ENCODE measurements around the gene PNPLA7.
"Not testable (repeated sequence)": the region's sequence is repeated elsewhere in the genome, so short reads cannot be mapped to it uniquely, and the experiment has no call there.

The PNPLA7 gene

DNA sequence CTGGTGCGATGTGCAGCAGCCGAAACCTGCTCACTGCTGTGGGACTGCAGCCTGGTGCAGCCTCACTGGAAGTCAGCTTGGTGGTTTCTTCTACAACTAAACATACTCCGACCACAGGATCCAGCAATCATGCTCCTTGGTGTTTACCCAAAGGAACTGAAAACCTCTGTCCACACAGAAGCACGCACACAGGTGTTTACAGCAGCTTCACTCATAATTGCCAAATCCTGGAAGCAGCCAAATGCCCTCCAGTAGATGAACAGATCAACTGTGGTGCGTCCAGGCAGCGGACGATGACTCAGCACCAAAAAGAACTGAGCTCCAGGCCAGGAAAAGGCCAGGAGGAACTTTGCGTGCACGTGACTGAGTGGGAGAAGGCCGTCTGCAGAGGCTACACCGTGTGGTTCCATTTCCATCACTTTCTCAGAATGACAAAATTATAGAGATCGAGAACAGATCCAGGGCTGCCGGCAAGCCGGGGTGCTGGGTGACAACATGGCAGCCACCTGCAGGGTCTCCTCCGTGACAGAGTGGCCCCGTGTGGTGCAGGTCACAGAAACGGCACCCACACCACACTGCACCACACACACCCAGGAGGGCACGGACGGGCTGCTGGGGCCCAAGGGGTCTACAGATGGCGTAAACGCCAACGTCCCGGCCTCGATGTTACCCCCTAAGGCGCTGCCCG is 68.0 kb downstream of the PNPLA7 start:
- DNase-seq (ENCODE audit: low read depth in 2 of 3, low spot score in 2 of 3), result no peak

DNA sequence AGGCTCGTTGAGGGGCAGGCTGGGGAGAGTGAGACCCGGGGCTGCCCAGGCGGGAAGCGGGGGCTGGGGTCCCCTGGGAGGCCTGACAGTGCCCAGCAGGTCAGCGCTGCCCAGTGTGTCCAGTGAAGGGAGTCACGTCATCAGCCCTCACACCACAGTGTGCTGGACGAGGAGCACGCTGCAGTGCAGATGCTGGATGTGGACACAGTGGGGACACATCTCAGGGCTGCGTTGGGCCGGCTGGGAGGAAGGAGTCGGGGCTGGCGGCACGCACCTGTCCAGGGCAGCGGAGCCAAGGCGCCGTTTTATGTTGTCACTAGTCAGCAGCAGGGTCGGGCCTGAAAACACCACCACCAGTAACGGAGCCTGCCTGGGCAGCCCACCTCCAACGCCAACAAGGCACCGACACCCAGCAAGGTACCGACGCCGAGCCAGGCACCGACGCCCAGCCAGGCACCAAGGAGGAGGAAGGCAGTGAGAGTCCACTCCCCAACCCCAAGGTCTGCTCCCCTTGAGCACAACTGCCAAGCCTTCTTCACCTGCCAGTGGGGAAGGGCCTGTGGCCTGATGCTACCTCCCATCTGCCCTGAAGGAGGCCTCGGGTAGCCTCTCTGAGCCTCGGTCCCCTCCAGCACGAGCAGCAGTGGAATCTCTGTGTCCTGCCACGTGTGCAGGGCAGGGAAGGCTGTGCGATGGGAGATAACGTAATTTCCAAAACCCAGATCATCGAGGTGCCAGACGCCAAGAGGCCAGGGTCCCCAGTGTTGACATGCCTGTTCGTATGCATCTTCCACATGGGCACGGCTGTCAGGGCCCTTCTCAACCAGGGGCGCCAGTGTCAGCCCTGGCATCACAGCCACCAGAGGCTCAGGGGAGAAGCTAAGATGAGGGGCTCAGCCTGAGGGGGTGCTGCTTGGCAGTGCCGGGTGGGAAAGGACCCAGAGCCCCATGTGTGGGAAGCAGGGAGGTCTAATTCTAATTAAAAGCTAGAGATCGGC is 69.2 kb downstream of the PNPLA7 start:
- DNase-seq (ENCODE audit: low read depth in 2 of 3, low spot score in 2 of 3), result no peak

DNA sequence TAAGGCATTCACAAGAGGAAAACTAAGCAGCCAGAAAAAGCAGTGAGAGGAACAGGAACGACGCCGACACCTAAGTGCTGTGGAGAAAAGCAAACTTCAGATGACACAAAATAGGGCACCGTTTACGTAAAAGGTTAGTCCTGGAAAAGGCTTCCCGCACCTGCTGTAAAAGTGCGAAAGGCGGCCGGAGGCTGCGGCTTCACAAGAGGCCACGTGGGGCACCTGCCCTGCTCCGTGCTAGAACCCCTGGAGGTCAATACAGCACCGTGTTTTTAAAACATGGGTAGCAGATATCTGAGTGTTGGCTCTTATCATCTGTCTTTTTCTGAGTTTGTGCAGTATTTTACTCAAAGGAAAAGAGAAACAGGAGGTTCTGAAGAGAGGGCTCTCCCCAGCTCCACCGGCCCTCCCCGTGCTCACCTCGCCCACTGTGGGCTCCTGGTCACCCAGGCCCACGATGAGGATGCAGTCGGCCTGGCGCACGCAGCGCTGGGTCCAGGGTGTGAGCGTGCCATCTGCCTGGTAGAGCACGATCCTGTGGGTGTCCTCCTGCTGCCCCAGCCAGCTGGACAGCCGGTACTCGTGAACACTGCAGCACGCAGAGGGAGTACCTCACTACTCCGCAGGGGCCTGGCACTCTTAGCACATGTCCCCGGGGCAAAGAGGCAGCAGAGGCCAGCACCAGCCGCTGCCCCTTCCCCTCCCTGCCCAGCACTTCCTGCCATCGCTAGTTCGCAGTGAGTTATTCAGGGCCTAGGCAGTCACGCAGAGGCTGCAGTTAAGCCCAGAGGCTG is 70.1 kb downstream of the PNPLA7 start:
- DNase-seq (ENCODE audit: low read depth in 2 of 3, low spot score in 2 of 3), result no peak

DNA sequence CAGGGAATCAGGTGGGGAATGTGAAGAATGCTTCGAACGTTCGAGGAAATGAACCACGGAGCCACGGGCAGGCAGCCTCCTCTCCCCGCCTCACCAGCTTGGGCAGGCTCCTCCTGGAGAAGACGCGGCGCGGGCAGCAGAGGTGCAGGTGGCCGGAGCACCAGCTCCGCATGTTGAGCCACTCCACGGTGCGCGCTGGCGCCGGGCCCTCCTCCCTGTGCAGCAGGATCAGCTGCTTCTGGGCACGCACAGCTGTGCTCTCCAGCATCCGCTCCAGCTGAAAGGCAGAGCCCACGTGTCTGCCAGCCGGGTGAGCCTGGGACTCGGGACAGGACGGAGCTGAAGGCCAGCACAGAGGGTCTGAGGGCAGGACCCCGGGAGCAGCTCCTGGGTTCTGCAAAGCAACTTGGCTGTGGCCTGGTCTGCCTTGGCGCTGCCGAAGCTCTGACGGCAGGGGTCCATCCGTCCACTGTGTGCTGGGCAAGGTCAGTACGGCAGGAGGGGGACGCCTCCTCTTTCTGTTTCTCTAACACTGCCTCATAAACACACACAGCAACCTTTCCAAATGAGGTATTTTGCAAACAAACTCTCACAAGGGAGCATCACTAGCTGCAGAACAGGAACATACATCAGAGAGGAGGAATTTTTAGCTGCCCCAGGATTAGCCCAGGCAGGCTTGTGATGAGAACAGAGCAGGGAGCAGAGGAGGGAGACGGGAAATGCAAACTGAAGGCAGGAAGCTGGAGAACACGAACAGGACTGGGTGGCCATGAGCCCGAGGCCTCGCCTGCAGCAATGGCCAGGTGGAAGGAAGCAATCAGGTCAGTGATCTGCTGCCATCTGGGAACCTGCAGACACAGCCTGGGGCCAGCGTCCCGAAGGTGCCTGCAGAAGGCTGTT is 71.0 kb downstream of the PNPLA7 start:
- DNase-seq (ENCODE audit: low read depth in 2 of 3, low spot score in 2 of 3), result no peak

DNA sequence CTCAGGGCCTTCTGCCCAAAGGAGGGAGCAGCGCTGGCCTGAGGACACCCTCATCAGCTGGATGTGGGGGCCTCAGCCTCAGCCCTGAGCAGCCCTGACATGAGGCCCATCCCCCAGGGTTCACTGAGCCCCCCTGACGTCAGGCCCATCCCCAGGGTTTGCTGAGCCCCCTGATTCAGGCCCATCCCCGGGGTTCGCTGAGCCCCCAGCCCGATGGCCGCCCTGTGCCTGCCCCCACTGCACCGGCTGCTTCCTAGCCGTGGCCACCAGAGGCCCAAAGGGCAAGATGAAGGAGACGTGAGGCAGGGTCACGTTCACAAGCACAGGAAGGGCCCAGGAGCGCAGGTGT is 71.6 kb downstream of the PNPLA7 start:
- no peak for DNase-seq (ENCODE audit: low read depth in 2 of 3, low spot score in 2 of 3)

DNA sequence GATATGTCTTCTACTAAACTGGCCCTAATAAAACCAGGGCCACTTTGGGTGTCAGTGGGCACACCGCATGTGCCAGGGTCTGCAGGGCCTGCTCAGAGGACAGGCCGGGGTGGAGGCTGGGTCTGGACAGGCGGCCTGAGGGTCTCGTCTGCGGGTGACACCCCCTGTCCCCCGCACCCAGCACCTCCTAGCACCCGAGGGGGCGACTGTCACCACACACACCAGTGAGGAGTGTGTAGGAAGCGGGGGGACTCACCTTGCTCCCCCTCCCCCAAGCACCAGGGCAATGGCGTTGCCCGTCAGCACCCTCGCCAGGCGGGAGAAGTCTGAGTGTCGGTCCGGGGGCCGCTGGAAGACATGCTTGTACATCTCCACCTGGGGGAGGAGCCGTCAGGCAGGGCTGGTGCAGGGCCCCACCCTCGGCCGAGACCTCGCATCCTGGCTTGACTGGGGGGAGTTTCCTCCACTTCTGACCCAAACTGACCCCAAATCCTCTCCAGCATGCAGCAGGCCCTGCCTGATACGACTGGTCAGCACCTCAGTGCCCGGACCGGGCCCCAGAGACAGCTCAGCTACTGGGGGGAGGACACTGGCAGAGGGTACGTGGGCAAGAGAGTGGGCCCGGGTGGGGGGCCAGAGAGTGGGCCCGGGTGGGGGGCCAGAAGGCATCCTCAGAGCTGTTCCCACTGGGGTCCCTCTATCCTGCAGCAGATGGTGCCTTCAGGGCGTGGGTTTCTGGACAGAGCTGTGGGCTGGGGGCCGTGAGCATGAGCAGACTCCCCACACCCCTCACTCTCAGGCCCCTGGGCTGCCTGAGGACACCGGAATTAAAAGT is 72.2 kb downstream of the PNPLA7 start:
- DNase-seq (ENCODE audit: low read depth in 2 of 3, low spot score in 2 of 3), result no peak

DNA sequence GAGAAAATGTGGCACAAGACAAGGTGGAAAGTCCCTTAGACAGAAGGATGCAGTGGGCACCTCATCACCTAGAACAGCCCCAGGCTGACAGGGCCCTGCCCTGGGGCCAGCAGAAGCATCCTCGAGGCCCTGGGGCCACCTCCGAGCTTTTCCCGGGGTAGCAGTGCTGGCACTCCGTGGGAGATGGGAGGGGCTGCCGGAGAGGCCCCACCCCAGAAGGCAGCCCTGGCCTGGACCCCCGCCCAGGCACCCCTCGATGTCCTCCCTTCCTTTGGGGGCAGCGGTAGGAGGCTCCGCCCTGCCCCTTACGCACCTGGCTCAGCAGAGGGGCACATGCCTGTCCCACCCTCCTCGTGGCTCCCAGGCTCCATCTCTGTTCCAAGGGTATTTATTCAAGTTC is 73.3 kb downstream of the PNPLA7 start:
- no peak for DNase-seq (ENCODE audit: low read depth in 2 of 3, low spot score in 2 of 3)

DNA sequence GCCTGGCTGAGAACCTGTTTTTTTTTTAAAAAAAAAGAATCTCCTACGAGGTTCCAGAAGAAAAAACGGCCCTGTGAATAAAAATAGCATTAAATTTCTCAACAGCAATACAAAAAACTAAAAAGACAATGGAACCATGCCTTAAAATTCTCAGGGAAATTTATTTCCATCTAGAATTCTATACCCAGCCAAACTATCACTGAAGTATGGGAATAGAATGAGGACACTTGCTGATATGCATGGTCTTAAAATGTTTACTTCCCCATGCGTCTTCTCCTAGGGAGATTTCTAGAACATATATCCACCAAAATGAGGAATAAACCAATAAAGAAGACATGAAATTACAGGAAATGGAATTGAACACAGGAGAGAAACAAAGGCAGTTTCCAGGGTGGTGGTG is 74.5 kb downstream of the PNPLA7 start:
- no peak for DNase-seq (ENCODE audit: low read depth in 2 of 3, low spot score in 2 of 3)

DNA sequence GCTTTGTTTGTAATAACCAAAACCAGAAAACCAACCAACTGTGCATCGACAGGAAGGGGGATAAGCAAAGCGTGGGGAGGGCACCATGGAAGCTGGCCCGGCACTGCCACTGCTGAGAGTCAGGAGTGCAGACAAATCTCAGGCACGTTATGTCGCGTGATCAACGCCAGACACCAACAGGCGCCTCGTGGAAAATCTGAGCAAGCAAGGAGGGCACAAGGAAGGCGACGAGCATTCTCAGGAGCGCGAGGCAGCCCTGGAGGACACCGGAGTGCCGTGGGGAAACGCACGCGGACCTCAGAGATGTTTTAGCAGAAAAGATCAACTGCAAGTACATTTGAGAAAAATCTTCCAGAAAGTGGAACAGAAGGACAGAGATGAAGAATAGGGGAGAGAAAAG is 75.9 kb downstream of the PNPLA7 start:
- no peak for DNase-seq (ENCODE audit: low read depth in 2 of 3, low spot score in 2 of 3)

DNA sequence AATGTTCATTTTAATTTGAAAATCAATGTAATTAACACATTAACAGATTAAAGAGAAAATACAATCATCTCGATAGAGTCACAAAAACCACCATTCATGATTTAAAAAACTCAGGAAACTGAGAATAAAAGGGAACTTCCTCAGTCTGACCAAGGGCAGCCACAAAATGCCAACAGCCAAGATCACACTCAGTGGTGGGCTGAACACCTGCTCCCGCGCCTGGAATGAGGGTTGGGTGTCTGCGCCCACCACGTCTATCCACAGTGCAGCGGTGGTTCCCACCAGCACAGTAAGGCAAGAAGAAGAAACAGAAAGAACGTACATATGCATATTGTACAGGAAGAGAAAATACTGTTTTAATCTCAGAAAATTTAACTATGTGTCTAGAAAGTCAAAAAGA is 79.4 kb downstream of the PNPLA7 start:
- no peak for DNase-seq (ENCODE audit: low read depth in 2 of 3, low spot score in 2 of 3)

DNA sequence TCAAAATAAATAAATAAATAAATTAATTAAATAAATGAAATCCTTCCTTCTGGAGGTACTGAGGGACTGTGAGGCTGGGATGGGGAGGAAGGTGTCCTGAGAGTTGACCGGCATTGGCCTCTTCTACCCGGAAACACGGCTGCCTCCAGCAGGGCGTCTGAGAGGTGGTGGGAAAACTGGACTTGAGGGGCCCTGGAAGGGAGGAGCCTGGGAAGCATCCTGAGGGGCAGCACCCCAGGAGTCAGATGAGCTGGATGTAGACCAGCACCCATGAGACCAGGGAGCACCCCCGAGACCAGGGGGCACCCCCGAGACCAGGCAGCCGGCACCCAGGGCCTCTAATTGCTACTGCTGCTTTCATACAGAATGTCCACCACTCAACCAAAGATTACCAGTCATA is 82.3 kb downstream of the PNPLA7 start:
- DNase-seq (ENCODE audit: low read depth in 2 of 3, low spot score in 2 of 3), result no peak

DNA sequence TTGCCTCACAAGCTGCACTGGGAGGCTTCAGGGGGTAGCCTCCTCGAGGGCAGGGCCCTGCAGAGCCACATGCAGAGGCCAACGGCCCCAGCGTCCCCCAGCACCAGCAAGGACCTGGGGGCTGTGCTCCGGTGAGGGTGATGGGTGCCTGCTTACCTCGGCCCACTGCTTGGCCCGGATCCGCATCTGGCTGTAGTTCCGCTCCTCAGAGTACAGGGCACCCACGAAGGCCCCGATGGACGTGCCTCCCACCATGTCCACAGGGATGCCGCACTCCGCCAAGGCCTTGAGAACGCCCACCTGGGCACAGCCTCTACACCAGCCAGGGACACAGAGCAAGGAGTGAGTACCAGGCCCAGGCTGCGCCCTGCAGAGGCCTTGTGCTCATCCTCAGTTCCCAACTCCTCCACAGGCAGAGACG is 83.0 kb downstream of the PNPLA7 start:
- DNase-seq (ENCODE audit: low read depth in 2 of 3, low spot score in 2 of 3), result no peak

DNA sequence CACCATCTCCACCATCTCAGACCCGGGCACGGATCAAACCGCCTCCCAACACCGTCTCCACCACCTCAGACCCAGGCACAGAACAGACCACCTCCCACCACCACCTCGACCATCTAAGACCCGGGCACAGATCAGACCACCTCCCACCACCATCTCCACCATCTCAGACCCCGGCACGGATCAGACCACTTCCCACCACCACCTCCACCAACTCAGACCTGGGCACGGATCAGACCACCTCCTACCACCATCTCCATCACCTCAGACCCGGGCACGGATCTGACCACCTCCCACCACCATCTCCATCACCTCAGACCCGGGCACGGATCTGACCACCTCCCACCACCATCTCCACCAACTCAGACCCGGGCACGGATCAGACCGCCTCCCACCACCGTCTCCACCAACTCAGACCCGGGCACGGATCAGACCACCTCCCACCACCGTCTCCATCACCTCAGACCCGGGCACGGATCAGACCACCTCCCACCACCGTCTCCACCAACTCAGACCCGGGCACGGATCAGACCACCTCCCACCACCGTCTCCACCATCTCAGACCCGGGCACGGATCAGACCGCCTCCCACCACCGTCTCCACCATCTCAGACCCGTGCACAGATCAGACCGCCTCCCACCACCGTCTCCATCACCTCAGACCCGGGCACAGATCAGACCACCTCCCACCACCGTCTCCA is 83.7 kb downstream of the PNPLA7 start:
- DNase-seq (ENCODE audit: low read depth in 2 of 3, low spot score in 2 of 3), result not testable (repeated sequence)

DNA sequence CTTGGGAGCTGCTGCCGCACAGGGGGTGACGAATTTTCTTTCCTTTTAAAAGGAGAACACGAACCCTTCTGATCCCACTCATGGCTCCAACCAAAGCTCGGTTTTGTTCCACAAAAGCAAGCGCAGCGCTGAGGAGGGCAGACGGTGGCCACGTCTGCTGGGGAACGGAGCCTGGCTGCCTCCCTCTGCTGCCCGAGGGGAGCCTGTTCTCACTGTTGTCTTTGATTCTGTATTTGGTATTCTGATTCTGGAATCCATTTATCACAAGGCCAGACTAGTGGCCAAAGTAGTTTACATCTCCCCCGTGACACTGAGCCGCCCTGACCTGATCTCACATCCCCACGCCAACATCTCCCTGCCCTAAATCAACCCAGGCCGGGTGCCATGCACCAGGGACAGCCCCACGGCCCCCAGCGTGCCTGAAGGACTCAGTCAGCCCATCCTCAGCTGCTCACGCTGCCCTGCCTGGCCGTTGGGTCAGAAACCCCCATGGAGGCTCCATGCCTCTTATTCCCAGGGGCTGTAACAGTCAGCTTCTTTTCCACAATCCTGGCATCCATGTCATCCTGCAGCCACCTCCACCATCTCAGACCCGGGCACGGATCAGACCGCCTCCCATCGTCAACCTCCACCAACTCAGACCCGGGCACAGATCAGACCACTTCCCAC is 84.3 kb downstream of the PNPLA7 start:
- DNase-seq (ENCODE audit: low read depth in 2 of 3, low spot score in 2 of 3), result no peak

DNA sequence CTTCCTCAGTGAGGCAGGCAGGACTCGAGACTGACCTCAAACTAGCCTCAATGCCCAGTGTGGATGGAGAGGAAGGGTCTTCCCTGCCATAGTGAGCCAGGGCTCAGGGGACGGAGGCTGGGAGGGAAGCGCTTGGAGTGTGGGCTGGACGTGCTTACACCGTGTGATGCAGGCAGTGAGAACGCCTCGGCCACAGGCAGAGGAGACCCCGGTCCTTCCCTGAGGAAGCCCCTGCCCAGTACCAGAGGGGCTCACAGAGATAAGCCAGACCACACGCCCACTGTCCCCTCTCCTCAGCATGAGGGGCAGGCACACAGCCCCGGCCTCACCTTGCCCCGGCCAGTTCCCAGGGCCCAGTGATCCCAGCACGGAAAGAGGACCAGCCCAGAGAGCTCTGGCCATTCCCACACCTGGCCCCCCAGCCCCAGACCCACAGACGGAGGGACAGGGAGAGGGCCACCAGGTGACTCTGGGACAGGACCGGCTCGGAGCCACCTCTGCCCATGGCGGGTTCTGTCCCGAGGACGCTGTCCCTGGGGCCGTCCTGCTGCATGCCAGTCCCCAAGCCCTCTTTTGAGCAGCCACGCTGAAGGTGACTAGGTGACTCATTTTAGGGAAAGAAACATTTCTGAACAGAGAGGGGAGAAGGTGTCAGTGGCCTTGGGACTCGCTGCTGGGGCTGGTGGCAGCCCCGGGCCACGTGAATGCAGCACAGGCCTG is 85.0 kb downstream of the PNPLA7 start:
- no peak for DNase-seq (ENCODE audit: low read depth in 2 of 3, low spot score in 2 of 3)

DNA sequence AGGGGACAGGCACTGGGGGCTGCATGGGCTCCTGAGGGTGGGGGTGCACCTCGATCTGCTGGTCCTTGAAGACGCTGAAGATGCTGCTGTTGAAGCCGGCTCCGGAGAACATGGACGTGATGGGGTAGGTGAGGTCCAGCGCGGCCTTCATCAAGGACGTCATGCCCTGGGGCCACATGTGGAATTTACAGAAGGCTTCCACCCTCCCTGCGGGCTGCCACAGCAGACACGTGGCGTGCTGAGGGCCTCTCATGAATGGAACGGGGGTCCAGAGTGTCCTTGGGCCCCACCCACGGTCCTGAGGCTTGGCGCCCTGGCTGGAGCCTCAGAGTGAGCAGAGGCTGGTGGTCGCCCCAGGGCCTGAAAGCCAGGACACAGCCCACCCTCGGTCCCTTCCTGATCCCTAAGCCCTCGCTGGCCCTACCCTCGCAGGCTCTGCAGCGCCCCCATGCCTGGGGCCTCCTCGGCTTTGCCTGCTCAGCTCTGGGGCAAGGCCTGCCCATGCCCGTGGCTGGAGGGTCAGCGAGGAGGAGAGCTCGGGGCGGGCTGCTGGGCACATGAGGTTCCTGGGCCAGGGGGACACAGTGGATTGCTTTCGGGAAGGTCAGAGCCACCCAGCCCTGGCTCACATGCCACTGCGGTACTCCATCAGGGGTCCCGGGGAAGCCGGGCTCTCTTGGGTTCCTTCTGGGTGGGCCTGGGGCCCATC is 85.8 kb downstream of the PNPLA7 start:
- no peak for DNase-seq (ENCODE audit: low read depth in 2 of 3, low spot score in 2 of 3)

DNA sequence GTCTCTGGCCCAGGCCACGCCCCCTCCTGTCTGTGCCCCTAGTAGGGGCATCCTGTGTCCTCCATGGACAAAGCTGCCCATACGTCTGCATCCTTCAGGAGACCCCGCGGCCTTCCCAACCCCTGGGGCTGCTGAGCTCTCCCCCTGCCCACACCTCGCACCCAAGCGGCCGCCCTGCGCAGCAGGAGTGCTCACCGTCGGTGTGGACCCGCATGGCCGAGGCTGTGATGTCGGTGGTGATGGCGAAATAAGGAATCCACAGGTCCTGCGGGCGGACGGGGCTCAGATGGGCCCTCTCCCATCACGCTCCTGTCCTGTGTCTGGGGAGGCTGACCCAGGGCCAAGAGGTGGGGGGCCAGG is 86.3 kb downstream of the PNPLA7 start:
- no peak for DNase-seq (ENCODE audit: low read depth in 2 of 3, low spot score in 2 of 3)
